Epithelial cell of proximal tubule (primary cell): ENCODE results near the gene MAPK12. TPM values are rescaled to one million over a fixed set of nuclear protein-coding genes. Genes with fewer than 3 reads are reported as not detected.

Experiments used
- DNase-seq: peaks from one replicate; pipeline ENCODE4 v3.0.0-alpha.2; 2011; ENCODE audit warnings: low read depth
- H3K4me3 ChIP-seq: 2 replicates; pipeline ENCODE4 v1.5.1; 2011; ENCODE audit warnings: low read depth, mild to moderate bottlenecking, low read length
- total RNA-seq: library from RNA; depleted of rRNA; stranded (reverse); fragments of >200 nt; gene quantifications from 2 replicates; pipeline ENCODE4 v1.2.3, GENCODE V29; 2015
- TF ChIP-seq, protein P1 (sequence below): conservative IDR thresholded peaks from 2 replicates; pipeline ENCODE4 v1.5.1; 2012; ENCODE audit warnings: low read depth, mild to moderate bottlenecking, low read length

MAPK12 gene
- total RNA-seq, 1 donor from 2014 or later = 33.9 TPM

DNA sequence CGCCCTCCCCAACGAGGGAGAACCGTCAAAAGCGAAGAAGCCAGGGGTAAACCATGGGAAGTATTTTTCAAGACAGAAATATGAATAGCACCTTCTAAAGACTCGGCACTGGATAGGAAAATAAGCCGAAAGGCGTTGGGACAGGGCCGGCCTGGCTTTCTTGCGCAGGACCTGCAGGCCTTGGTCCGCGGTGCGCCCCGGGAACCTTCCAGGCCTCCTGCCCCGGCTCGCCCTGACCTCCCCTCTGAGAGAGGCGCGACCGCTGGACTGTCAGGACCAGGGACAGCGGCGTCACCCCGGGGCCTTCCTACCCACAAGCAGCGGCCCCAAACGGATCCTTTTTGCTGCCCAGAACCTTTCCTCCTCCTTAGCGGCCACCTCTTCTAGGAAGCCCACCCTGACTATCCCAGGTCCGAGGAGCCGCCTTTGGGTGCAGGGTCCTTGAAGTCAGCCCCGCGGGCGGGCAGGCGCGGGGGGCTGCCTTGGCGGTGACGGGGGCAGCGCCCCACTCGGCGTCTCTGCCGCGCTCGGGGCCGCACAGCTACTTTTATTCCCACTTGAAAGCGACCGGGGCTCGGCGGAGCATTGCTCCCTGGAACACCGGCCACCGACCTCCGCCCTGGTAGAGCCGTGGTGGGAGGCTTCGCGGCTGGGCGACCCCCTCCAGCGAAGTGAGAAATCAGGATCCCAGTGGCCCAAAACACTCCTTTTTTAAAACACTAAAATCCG lies 9.3 kb upstream of the MAPK12 start:
- TF ChIP-seq, protein P1, sequence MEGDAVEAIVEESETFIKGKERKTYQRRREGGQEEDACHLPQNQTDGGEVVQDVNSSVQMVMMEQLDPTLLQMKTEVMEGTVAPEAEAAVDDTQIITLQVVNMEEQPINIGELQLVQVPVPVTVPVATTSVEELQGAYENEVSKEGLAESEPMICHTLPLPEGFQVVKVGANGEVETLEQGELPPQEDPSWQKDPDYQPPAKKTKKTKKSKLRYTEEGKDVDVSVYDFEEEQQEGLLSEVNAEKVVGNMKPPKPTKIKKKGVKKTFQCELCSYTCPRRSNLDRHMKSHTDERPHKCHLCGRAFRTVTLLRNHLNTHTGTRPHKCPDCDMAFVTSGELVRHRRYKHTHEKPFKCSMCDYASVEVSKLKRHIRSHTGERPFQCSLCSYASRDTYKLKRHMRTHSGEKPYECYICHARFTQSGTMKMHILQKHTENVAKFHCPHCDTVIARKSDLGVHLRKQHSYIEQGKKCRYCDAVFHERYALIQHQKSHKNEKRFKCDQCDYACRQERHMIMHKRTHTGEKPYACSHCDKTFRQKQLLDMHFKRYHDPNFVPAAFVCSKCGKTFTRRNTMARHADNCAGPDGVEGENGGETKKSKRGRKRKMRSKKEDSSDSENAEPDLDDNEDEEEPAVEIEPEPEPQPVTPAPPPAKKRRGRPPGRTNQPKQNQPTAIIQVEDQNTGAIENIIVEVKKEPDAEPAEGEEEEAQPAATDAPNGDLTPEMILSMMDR = no peak
- H3K4me3 ChIP-seq = peak overlapping the region; percentile 65
- no peak for DNase-seq

DNA sequence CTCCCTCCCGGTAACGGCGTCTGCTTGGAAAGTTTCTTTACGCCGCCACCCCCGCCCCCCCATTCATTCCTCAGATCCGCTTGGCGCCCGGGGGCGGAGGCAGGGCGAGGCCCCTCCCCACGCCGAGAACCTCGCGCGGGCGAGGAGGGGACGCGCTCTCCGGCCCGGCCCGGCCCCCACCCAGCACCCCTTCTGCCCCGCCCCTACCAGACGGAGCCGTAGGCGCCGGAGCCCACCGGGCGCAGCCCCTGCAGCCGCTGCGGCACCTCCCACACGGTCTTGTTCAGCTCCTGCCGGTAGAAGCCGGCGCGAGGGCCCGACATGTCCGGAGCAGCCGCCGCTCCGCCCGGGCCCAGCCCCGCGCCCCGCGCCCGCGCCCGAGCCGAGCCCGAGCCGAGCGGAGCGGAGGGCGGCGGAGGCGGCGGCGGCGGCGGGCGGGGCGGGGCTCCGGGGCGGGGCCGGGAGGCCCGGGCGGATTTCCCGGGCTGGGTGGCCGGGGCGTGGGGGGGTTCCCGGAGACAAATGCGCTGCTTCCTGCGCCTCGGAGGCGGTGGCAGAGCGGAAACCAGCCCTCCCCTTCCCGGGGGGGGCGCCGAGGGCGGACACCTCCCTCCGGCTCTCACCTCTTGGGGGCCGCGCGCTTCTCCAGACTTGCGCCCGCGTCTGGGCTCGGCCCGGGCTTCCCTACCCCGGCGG lies 8.6 kb upstream of the MAPK12 start, which contains the start of gene MAPK11:
TSS of gene MAPK11 (minus strand) at position 411 of the 696 bp plus-strand sequence. CDS start at position 323, 88 bp downstream.
- TF ChIP-seq, protein P1 = no peak
- DNase-seq = no peak
- peak within 1 kb of the TSS; percentile 65 for H3K4me3 ChIP-seq

DNA sequence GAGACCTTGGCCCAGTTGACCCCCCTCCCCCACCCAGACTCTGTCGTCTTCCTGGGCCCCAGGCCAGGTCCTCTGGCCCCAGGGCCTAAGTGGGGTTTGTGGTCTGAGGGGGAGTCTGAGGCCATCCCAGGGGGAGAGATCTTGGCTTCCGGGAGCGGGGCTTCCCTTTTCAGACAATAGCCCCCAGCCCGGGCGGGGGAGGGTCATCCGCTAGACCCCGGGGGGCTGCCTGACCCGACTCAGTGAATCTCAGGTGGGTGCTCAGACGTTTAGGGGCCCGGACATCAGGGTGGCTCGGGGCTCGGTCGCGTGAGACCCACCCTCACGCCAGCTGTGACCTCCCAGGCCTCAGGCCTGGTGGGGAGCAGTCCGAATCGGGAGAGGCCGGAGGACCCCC lies 8.1 kb upstream of the MAPK12 start:
- no peak for DNase-seq
- TF ChIP-seq, protein P1 = no peak
- peak overlapping the region; percentile 48 for H3K4me3 ChIP-seq

DNA sequence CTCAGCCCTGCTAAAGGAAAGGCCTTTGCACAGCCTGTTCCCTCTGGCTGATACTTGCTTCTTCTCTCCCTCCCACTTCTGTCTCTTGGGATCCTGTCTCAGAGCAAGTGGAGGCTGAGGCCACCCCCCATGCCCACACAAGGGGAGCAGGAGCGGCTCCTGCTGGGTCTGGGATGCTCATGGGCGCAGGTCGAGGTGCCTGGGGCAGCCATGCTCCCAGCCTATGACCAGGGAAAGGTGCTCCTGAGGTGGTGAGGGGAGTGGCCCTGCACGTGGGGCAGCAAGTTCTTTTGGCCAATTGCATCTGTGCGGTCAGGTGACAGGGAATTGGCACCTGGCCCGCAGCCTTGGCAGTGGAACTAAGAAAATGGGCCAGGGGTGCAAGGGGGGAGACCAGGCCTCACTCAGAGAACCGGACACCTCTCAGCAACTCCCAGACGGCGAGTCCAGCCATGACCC lies 7.2 kb upstream of the MAPK12 start:
- TF ChIP-seq, protein P1 = no peak
- H3K4me3 ChIP-seq = no peak overlapping the region
- DNase-seq = no peak

DNA sequence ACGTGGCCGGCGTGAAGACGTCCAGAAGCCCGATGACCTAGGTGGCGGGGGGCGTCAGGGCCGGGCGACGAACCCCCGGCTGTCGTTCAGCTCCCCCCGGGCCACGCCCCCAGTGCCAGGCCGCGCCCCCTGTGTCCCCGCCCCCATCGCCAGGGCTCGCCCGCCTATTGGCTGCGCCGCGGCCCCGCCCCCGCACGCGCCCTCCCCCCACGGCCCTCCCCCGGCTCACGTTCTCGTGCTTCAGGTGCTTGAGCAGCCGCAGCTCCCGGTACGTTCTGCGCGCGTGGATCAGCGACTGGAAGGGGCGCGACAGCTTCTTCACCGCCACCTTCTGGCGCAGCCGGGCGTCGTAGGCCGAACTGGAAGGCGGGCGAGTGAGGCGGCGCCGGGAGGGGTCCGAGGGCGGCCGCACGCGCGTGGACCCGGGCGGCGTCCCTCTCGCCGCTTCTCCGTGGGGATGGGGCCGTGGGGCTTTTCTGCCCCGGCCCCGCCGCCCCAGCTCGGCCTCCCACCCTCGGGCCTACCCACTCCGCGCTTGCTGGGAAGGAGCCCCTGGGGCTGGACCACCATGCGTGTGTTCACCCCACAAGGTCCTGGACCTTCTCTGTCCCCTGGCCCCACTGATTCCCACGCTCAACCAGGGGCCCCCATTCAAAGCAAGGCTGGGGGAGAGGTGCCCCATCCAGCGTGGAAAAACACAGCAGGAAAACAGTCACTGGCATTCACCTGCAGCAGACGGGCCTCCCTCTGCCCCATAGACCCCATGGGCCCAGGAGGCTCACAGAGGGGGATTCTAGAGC lies 6.3 kb upstream of the MAPK12 start:
- peak overlapping the region; percentile 35 for H3K4me3 ChIP-seq
- no peak for DNase-seq
- TF ChIP-seq, protein P1 = peak; percentile 32

DNA sequence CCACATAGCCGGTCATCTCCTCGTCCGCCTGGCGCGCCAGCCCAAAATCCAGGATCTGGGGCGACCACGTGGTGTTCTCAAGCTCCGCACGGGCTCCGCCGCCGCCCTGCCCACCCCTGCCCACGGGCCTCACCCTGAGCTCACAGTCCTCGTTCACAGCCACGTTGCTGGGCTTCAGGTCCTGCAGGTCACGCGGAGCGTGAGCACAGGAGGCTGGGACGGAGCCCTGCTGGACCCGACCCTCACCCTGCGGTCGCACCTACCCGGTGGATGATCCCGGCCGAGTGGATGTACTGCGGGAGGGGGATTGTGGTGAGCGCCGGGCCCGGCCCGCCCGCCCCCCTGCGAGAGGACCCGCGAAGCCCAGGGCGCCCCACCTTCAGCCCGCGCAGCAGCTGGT lies 5.5 kb upstream of the MAPK12 start:
- no peak overlapping the region for H3K4me3 ChIP-seq
- TF ChIP-seq, protein P1 = no peak
- DNase-seq = no peak
